Common myeloid progenitor, CD34-positive (primary cell): Measurements from ENCODE around the gene NUP62CL.
"Not testable (repeated sequence)": the region's sequence is repeated elsewhere in the genome, so short reads cannot be mapped to it uniquely, and the experiment has no call there.

Source experiments
- CTCF ChIA-PET: fragments of 350-600 bp; sonication (Branson Sonifier 250); formaldehyde crosslinking; loops from one replicate; lab custom pipeline; 2021; ENCODE audit warnings: antibody characterized with exemption; lab: Charles Lee
- POLR2A ChIA-PET: fragments of 350-600 bp; sonication (Branson Sonifier 250); formaldehyde crosslinking; loops from one replicate; lab custom pipeline; 2021; ENCODE audit warnings: antibody characterized with exemption; lab: Charles Lee
- DNase-seq, 3 donors: peaks; one replicate each; pipeline versions ENCODE4 v3.0.0 to v3.0.0-alpha.2; 2013
- H3K27ac ChIP-seq, 2 experiments: 1 replicate in 1 of 2; 2 replicates in 1 of 2; pipeline ENCODE4 v1.7.0; 2013; ENCODE audit warnings: inconsistent platforms in 2 of 2, low read length in 2 of 2, mild to moderate bottlenecking in 2 of 2, low read depth in 1 of 2, moderate library complexity in 1 of 2; ENCODE audit not compliant: severe bottlenecking in 2 of 2, insufficient read depth in 1 of 2, poor library complexity in 1 of 2
- H3K27me3 ChIP-seq, 5 experiments: replicated peaks in 2 of 5; 1 replicate in 3 of 5; 2 replicates in 2 of 5; pipeline versions ENCODE4 v1.6.1 to v1.7.0; 2013; ENCODE audit warnings: low read length in 4 of 5, mild to moderate bottlenecking in 2 of 5, moderate library complexity in 2 of 5, inconsistent platforms in 1 of 5; ENCODE audit not compliant: insufficient read depth in 5 of 5, control insufficient read depth in 4 of 5
- H3K36me3 ChIP-seq, 4 experiments: 1 replicate in 2 of 4; 2 replicates in 2 of 4; pipeline versions ENCODE4 v1.6.1 to v1.7.0; 2013; ENCODE audit warnings: low read length in 3 of 4, control low read depth in 1 of 4, mild to moderate bottlenecking in 1 of 4; ENCODE audit not compliant: control insufficient read depth in 4 of 4, insufficient read depth in 4 of 4
- H3K4me1 ChIP-seq, 4 experiments: 1 replicate in 3 of 4; 2 replicates in 1 of 4; pipeline versions ENCODE4 v1.6.1 to v1.7.1; 2013; ENCODE audit warnings: low read length in 3 of 4, mild to moderate bottlenecking in 3 of 4, control low read depth in 1 of 4, inconsistent platforms in 1 of 4, moderate library complexity in 1 of 4; ENCODE audit not compliant: control insufficient read depth in 4 of 4, insufficient read depth in 4 of 4; ENCODE audit errors: control extremely low read depth in 1 of 4
- H3K4me3 ChIP-seq, 7 experiments: 1 replicate in 4 of 7; 2 replicates in 3 of 7; pipeline versions ENCODE4 v1.5.1 to v1.7.0; 2013; ENCODE audit warnings: mild to moderate bottlenecking in 7 of 7, low read length in 6 of 7, moderate library complexity in 6 of 7, inconsistent platforms in 2 of 7, low read depth in 2 of 7, control low read depth in 1 of 7; ENCODE audit not compliant: insufficient read depth in 4 of 7, control insufficient read depth in 1 of 7; ENCODE audit errors: extremely low read depth in 1 of 7
- H3K9me3 ChIP-seq, 5 experiments: 1 replicate in 4 of 5; 2 replicates in 1 of 5; pipeline versions ENCODE4 v1.6.1 to v1.7.1; 2013; ENCODE audit warnings: low read length in 4 of 5, mild to moderate bottlenecking in 2 of 5, inconsistent platforms in 1 of 5, low read depth in 1 of 5, moderate library complexity in 1 of 5; ENCODE audit not compliant: control insufficient read depth in 4 of 5, insufficient read depth in 2 of 5; ENCODE audit errors: control extremely low read depth in 1 of 5
- WGBS: methylation state at CpG from one replicate; pipeline ENCODE4 v1.1.5; 2013; ENCODE audit not compliant: insufficient coverage; 5-methylcytosine and 5-hydroxymethylcytosine counted together

NUP62CL gene

DNA sequence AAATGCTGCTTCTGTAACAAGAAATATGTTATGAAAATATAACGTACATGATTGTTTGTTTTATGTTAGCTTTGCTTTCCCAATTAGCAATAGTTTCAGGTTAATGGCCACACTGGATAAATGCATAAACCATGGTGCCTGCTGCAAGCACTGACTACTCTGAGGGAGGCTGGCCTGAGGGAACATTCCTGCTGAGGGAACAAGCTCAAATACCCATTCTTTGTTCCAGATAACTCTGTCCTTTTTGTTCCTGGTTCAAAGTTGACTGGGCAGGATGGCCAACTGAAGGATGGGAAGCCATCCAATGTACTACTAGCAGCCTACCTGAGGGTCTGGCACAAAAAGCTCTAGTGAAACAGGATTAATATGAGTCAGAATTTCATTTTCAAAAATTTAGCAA, 37.5 kb downstream of the NUP62CL start:
- ChIA-PET CTCF (no interaction called here), POLR2A (no interaction called here)
- no peaks in the 10 kb centered on the region for H3K27me3 ChIP-seq
- no peak overlapping the region for H3K27ac ChIP-seq
- no peaks in the 10 kb centered on the region for H3K4me1 ChIP-seq
- no peak for DNase-seq
- no CpG with 5 or more reads among the region's 1 CpG for WGBS
- no peaks in the 10 kb centered on the region for H3K36me3 ChIP-seq
- no peaks in the 10 kb centered on the region for H3K9me3 ChIP-seq
- no peak overlapping the region for H3K4me3 ChIP-seq

DNA sequence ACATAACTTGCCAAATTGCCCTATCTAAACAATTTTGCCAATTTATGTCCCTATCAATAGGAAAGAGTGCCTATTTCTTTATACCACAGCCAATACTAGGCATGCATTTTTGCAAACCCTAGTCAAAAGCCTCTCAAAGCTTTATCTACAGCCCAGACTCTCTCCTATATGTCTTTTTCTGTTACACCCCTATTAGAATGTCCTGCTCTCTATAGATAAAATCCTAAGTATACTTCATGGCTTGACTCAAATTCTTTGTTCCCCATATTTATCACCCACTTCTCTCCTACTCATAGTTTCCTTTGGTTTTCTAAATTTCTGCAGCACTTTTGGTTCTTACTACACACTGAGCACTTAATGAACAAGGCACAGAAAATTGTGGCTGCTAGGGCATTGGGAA, 38.0 kb downstream of the NUP62CL start:
- Histone ChIP-seq H3K36me3 (no peaks in the 10 kb centered on the region), H3K27me3 (no peaks in the 10 kb centered on the region), H3K4me1 (no peaks in the 10 kb centered on the region), H3K4me3 (no peak overlapping the region), H3K27ac (no peak overlapping the region), H3K9me3 (no peaks in the 10 kb centered on the region)
- DNase-seq = peak in 2 of 3 donors; percentile 4 to 40
- CTCF ChIA-PET = no interaction called here
- POLR2A ChIA-PET = no interaction called here

DNA sequence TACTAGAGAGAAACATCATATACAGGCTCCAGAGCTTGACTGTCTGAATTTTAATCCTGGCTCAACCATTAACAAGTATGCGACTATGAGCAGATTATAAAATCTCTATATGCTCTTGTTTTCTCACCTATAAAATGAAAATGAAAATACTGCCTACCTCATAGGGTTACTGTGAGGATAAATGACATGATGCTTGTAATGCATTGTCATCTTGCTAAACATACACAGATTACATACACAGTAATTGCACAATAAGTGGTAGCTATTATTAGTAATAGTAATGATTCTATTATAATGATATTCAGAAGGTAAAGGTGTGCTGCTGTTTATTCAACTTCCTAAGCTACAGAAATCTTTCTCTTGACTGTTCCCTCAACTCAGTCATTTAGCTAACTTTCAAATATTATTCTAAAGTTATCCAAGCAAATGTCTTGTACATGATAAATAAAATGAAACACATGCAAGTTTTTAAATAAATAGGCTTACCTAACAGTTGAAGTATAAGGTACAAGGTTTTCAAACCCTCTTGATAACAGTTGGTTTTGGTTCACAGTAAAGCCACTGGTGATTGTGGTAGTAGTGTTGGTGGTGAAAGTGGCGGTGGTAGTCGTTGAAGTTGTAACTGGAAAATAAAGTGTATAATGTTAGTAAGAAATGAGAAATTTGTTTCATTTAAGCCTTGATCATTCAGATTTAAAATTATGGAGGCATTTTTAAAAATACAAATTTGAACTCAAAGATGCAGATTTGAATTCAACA, 38.9 kb downstream of the NUP62CL start:
- CTCF ChIA-PET = no interaction called here
- DNase-seq = no peak

DNA sequence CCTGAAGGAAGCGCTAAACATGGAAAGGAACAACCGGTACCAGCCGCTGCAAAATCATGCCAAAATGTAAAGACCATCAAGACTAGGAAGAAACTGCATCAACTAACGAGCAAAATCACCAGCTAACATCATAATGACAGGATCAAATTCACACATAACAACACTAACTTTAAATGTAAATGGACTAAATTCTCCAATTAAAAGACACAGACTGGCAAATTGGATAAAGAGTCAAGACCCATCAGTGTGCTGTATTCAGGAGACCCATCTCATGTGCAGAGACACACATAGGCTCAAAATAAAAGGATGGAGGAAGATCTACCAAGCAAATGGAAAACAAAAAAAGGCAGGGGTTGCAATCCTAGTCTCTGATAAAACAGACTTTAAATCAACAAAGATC, 48.6 kb downstream of the NUP62CL start:
- H3K27ac ChIP-seq, POLR2A ChIA-PET, H3K4me1 ChIP-seq, H3K9me3 ChIP-seq, H3K4me3 ChIP-seq, H3K27me3 ChIP-seq, H3K36me3 ChIP-seq, DNase-seq, CTCF ChIA-PET: not testable (repeated sequence)
- no CpG with 5 or more reads among the region's 4 CpGs for WGBS

More for the DNA sequence above, 38.9 kb downstream of the NUP62CL start:
- H3K27ac ChIP-seq = no peak overlapping the region
- POLR2A ChIA-PET = no interaction called here
- H3K4me3 ChIP-seq = no peak overlapping the region
- H3K27me3 ChIP-seq = no peaks in the 10 kb centered on the region
- no peaks in the 10 kb centered on the region for H3K4me1 ChIP-seq
- no peaks in the 10 kb centered on the region for H3K36me3 ChIP-seq
- no CpG with 5 or more reads among the region's 3 CpGs for WGBS
- H3K9me3 ChIP-seq = no peaks in the 10 kb centered on the region

DNA sequence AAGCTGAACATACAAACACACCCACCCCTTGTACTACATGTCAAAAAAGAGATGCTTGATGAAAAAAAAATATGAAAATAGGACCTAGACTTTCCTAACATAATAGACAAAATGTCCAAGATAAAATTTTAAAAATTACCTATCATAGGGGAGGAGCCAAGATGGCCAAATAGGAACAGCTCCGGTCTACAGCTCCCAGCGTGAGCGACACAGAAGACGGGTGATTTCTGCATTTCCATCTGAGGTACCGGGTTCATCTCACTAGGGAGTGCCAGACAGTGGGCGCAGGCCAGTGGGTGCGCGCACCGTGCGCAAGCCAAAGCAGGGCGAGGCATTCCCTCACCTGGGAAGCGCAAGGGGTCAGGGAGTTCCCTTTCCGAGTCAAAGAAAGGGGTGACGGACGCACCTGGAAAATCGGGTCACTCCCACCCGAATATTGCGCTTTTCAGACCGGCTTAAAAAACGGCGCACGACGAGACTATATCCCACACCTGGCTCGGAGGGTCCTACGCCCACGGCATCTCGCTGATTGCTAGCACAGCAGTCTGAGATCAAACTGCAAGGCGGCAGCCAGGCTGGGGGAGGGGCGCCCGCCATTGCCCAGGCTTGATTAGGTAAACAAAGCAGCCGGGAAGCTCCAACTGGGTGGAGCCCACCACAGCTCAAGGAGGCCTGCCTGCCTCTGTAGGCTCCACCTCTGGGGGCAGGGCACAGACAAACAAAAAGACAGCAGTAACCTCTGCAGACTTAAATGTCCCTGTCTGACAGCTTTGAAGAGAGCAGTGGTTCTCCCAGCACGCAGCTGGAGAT, 50.4 kb downstream of the NUP62CL start:
- WGBS = 66% methylated on average over 5 of the region's 32 CpGs
- H3K9me3 ChIP-seq, H3K27me3 ChIP-seq, H3K36me3 ChIP-seq, POLR2A ChIA-PET, H3K27ac ChIP-seq, H3K4me1 ChIP-seq, CTCF ChIA-PET, DNase-seq: not testable (repeated sequence)
- peak overlapping the region in 2 of 7 experiments; percentile 26 to 52 for H3K4me3 ChIP-seq

DNA sequence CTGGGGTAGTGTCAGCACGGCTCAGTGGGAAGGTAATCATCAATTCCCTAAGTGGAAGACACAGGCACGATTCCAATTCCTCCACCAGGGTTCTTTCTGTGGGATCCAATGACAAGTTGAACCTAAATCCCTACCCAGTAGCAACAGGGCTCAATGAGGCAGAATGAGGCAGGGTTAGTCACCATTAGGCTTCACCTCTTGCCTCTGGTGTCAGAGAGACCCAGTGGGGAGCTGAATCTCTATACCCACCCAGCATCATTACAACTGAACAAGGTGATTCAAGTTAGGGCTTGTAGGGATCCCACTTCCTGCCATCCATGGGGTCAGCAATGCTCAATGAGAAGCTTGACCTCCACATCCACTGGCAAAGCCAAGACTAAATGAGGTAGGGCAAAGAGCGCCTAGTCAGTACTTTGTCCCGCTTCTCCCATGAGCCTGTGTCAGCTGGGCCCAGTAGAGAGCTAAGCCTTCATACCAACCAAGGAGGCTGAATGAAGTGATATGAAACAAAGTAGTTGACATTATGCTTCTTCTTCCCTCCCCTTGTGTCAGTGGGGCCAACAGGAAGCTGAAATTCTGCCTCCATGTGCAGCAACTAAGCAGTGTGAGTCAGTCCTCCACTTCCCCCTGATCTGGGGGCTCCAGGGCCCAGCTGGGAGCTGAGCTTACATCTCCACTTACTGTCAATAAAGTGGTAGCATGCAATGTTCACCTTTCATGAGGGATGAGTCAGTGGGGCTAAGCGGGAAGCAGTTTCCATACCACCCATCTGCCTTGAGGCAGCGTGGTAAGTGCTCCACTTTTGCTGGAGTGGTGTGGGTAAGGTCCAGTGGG, 51.2 kb downstream of the NUP62CL start:
- Histone ChIP-seq H3K36me3 (no peaks in the 10 kb centered on the region), H3K27me3 (no peaks in the 10 kb centered on the region), H3K4me3 (peak overlapping the region in 1 of 7 experiments; percentile 52), H3K9me3 (no peaks in the 10 kb centered on the region), H3K4me1 (peaks cover 0 to 4% (median 0%) of the 10 kb centered on the region in 4 experiments), H3K27ac (no peak overlapping the region)
- peak in 2 of 3 donors; percentile 33 to 39 for DNase-seq
- CTCF ChIA-PET = no interaction called here
- POLR2A ChIA-PET = no interaction called here
- 89% methylated on average over 3 of the region's 6 CpGs for WGBS
